ENCODE measurements around the gene MDM4. TPM values are rescaled to one million over a fixed set of nuclear protein-coding genes. Genes with fewer than 3 reads are reported as not detected.

Gene MDM4
- total RNA-seq, 1 experiment from 2014 or later = 42.1 TPM

GRCh38 chr1:204495777-204496176, 20.4 kb upstream of the MDM4 start:
- peak overlapping the region; percentile 79; the same call in 1 of the 2 replicates for H3K27ac ChIP-seq (ENCODE audit: low read length)
- POLR2A ChIA-PET = no interaction called here
- no peaks in the 10 kb centered on the region for H3K27me3 ChIP-seq (ENCODE audit: control insufficient read depth, insufficient read depth, low read length)
- H3K4me1 ChIP-seq (ENCODE audit: control insufficient read depth, insufficient read depth, low read length) = peaks cover 19% of the 10 kb centered on the region
- H3K4me3 ChIP-seq (ENCODE audit: low read depth in 2 of 2, low read length in 2 of 2) = no peak overlapping the region
- CTCF ChIA-PET = interaction anchor here (0.7 kb wide), 2 partner anchors 9 to 311 kb away, joined by 4 to 14 read pairs; no protein-coding TSS in a partner anchor
- BruUV-seq (replicated peaks) = no TSS peak
- TF ChIP-seq SIN3A (IDR thresholded peaks at IDR 0.05; ENCODE audit: borderline replicate concordance, insufficient read depth, low read depth, low read length) (no peak), POLR2AphosphoS5 (IDR thresholded peaks at IDR 0.05; ENCODE audit: low read depth, low read length) (no peak), CTCF (IDR thresholded peaks at IDR 0.05) (no peak), TCF7L2 (IDR thresholded peaks at IDR 0.05; ENCODE audit: low read depth, low read length) (no peak)
- TF ChIP-seq, protein P1, sequence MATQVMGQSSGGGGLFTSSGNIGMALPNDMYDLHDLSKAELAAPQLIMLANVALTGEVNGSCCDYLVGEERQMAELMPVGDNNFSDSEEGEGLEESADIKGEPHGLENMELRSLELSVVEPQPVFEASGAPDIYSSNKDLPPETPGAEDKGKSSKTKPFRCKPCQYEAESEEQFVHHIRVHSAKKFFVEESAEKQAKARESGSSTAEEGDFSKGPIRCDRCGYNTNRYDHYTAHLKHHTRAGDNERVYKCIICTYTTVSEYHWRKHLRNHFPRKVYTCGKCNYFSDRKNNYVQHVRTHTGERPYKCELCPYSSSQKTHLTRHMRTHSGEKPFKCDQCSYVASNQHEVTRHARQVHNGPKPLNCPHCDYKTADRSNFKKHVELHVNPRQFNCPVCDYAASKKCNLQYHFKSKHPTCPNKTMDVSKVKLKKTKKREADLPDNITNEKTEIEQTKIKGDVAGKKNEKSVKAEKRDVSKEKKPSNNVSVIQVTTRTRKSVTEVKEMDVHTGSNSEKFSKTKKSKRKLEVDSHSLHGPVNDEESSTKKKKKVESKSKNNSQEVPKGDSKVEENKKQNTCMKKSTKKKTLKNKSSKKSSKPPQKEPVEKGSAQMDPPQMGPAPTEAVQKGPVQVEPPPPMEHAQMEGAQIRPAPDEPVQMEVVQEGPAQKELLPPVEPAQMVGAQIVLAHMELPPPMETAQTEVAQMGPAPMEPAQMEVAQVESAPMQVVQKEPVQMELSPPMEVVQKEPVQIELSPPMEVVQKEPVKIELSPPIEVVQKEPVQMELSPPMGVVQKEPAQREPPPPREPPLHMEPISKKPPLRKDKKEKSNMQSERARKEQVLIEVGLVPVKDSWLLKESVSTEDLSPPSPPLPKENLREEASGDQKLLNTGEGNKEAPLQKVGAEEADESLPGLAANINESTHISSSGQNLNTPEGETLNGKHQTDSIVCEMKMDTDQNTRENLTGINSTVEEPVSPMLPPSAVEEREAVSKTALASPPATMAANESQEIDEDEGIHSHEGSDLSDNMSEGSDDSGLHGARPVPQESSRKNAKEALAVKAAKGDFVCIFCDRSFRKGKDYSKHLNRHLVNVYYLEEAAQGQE (IDR thresholded peaks at IDR 0.05; ENCODE audit: insufficient read depth in 1 of 2, low read depth in 2 of 2, low read length in 1 of 2) = no peak
- no peaks in the 10 kb centered on the region for H3K9me3 ChIP-seq (ENCODE audit: control insufficient read depth, insufficient read depth, low read depth, low read length)
- ATAC-seq = no peak
- no peak for DNase-seq (ENCODE audit: low read depth, low spot score)
- intact Hi-C loops (cut with micrococcal nuclease; ENCODE audit: unreplicated experiment) (no loop called here), in situ Hi-C loops (cut with HindIII; ENCODE audit: low pct_unique_long_range_greater_than_20kb, low sequenced_read_pairs) (no loop called here)
- no peaks in the 10 kb centered on the region; the same call in 1 of the 2 replicates for H3K36me3 ChIP-seq (ENCODE audit: control insufficient read depth, insufficient read depth, low read length)

GRCh38 chr1:204498981-204499380, 17.2 kb upstream of the MDM4 start:
- TF ChIP-seq POLR2AphosphoS5 (IDR thresholded peaks at IDR 0.05; ENCODE audit: low read depth, low read length) (no peak), TCF7L2 (IDR thresholded peaks at IDR 0.05; ENCODE audit: low read depth, low read length) (no peak)
- TF ChIP-seq, protein P1 (IDR thresholded peaks at IDR 0.05; ENCODE audit: insufficient read depth in 1 of 2, low read depth in 2 of 2, low read length in 1 of 2) = no peak
- CTCF ChIA-PET = no interaction called here
- POLR2A ChIA-PET = no interaction called here
- Histone ChIP-seq H3K4me3 (ENCODE audit: low read depth in 2 of 2, low read length in 2 of 2) (no peak overlapping the region), H3K36me3 (ENCODE audit: control insufficient read depth, insufficient read depth, low read length) (no peaks in the 10 kb centered on the region; the same call in 1 of the 2 replicates), H3K27ac (ENCODE audit: low read length) (no peak overlapping the region), H3K4me1 (ENCODE audit: control insufficient read depth, insufficient read depth, low read length) (peaks cover 11% of the 10 kb centered on the region), H3K27me3 (ENCODE audit: control insufficient read depth, insufficient read depth, low read length) (no peaks in the 10 kb centered on the region), H3K9me3 (ENCODE audit: control insufficient read depth, insufficient read depth, low read depth, low read length) (no peaks in the 10 kb centered on the region)
- ATAC-seq = no peak
- BruUV-seq (replicated peaks) = no TSS peak
- no peak for DNase-seq (ENCODE audit: low read depth, low spot score)
- intact Hi-C loops (cut with micrococcal nuclease; ENCODE audit: unreplicated experiment) (no loop called here), in situ Hi-C loops (cut with HindIII; ENCODE audit: low pct_unique_long_range_greater_than_20kb, low sequenced_read_pairs) (no loop called here)
